PC-3 (cell line): ENCODE measurements around the gene JPT1. TPM values are rescaled to one million over a fixed set of nuclear protein-coding genes. Genes with fewer than 3 reads are reported as not detected.
"Not testable (repeated sequence)": the region's sequence is repeated elsewhere in the genome, so short reads cannot be mapped to it uniquely, and the experiment has no call there.

Experiments used
- ATAC-seq: fragments of 200-7000 bp; cut with Tn5 transposase; 2 replicates; pipeline ENCODE4 v1.9.1; 2020; ENCODE audit warnings: mild to moderate bottlenecking, moderate library complexity
- BruUV-seq: library from RNA; stranded (reverse); fragments of 400-500 nt; replicated peaks from 2 replicates; lab custom pipeline; 2021; lab: Mats Ljungman, UMichigan
- CTCF ChIA-PET: fragments of 300-600 bp; sonication (Branson Sonifier 250); formaldehyde crosslinking; loops from one replicate; lab custom pipeline; 2022; ENCODE audit warnings: antibody characterized with exemption; lab: Charles Lee
- POLR2A ChIA-PET: fragments of 300-600 bp; sonication (Branson Sonifier 250); formaldehyde crosslinking; loops from one replicate; lab custom pipeline; 2022; ENCODE audit warnings: antibody characterized with exemption; ENCODE audit not compliant: unreplicated experiment; lab: Charles Lee
- DNase-seq: peaks from one replicate; pipeline ENCODE4 v3.0.0-alpha.2; 2015
- H2AFZ ChIP-seq: fragments of 300-600 bp; sonication (generic); 2 replicates; pipeline ENCODE4 v1.6.0; 2016; ENCODE audit warnings: antibody characterized with exemption, low read length
- H3F3A ChIP-seq: fragments of 300-600 bp; sonication (generic); one replicate; pipeline ENCODE4 v1.6.0; 2017; ENCODE audit warnings: antibody characterized with exemption, low read length, control low read depth, mild to moderate bottlenecking; ENCODE audit not compliant: unreplicated experiment
- H3K27ac ChIP-seq: fragments of 300-600 bp; sonication (generic); 2 replicates; pipeline ENCODE4 v1.5.1; 2016; ENCODE audit warnings: mild to moderate bottlenecking, low read length
- H3K27me3 ChIP-seq: fragments of 300-600 bp; sonication (generic); 2 replicates; pipeline ENCODE4 v1.6.1; 2016; ENCODE audit warnings: low read length, mixed read lengths
- H3K36me3 ChIP-seq: fragments of 300-600 bp; sonication (generic); 2 replicates; pipeline ENCODE4 v1.6.1; 2016; ENCODE audit warnings: low read depth, mixed run types, low read length, mixed read lengths
- H3K4me1 ChIP-seq: fragments of 300-600 bp; sonication (generic); 2 replicates; pipeline ENCODE4 v1.5.1; 2016; ENCODE audit warnings: low read length; ENCODE audit not compliant: insufficient read depth
- H3K4me2 ChIP-seq: fragments of 300-600 bp; sonication (generic); 2 replicates; pipeline ENCODE4 v1.6.0; 2016; ENCODE audit warnings: low read length
- H3K4me3 ChIP-seq: fragments of 300-600 bp; sonication (generic); 2 replicates; pipeline ENCODE4 v1.5.1; 2016; ENCODE audit warnings: mild to moderate bottlenecking, low read length, mixed read lengths
- H3K79me2 ChIP-seq: fragments of 300-600 bp; sonication (generic); 2 replicates; pipeline ENCODE4 v1.6.1; 2017; ENCODE audit warnings: low read length, mixed read lengths
- H3K9ac ChIP-seq: fragments of 300-600 bp; sonication (generic); 2 replicates; pipeline ENCODE4 v1.6.0; 2016; ENCODE audit warnings: mild to moderate bottlenecking, low read length
- H3K9me2 ChIP-seq: fragments of 300-600 bp; sonication (generic); replicated peaks from 2 replicates; pipeline ENCODE4 v1.6.1; 2016; ENCODE audit warnings: mixed run types, low read length, mixed read lengths
- H3K9me3 ChIP-seq: fragments of 300-600 bp; sonication (generic); 2 replicates; pipeline ENCODE4 v1.6.1; 2016; ENCODE audit warnings: low read length, mixed read lengths
- H4K20me1 ChIP-seq: fragments of 300-600 bp; sonication (generic); 2 replicates; pipeline ENCODE4 v1.6.1; 2016; ENCODE audit warnings: low read length, mixed read lengths
- EZH2 ChIP-seq: fragments of 300-600 bp; sonication (generic); IDR thresholded peaks from one replicate; pipeline ENCODE4 v1.6.1; 2017; ENCODE audit warnings: antibody characterized with exemption, mild to moderate bottlenecking, low read length; ENCODE audit not compliant: unreplicated experiment
- EZH2phosphoT487 ChIP-seq: fragments of 300-600 bp; sonication (generic); IDR thresholded peaks from 2 replicates; pipeline ENCODE4 v1.6.1; 2018; ENCODE audit warnings: mild to moderate bottlenecking, antibody characterized with exemption, low read length, borderline replicate concordance
- intact Hi-C: fragments of 100-400 bp; cut with micrococcal nuclease; formaldehyde crosslinking; loops from 2 replicates; pipeline ENCODE4 v1.9.0; 2023
- total RNA-seq: library from RNA; depleted of rRNA; stranded (reverse); fragments of >200 nt; gene quantifications from 2 replicates; pipeline ENCODE4 v1.2.3, GENCODE V29; 2014
- TF ChIP-seq, protein P1 (sequence below): fragments of 300-600 bp; sonication (generic); conservative IDR thresholded peaks from 2 replicates; pipeline ENCODE4 v1.5.1; 2017; ENCODE audit warnings: antibody characterized with exemption, low read depth, mild to moderate bottlenecking, low read length

JPT1 gene
- total RNA-seq, 1 experiment from 2014 or later: 674 TPM

DNA sequence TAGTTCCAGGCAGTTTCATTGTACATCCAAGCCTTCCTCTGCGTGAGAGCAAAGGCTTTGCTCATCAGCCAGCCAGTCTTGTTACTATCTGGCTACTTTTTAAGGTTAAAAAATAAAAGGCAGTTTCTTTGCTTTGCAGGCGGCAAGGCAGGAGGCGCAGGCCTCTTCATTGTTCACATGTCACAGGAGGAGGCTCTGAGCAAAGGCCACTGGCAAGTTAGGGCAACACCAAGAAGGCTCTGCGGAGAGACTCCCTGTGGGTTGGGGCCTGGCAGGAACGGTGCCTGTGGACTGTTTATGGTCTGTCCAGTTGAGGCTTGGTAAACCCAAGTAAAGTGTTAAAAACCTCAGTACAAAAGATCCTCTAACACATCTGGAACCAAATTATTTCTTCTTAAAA, 18.9 kb downstream of the JPT1 start:
- Histone ChIP-seq H3K9ac (no peak overlapping the region), H2AFZ (no peak overlapping the region), H3K79me2 (peaks cover 43% of the 10 kb centered on the region), H3F3A (peaks cover 47% of the 10 kb centered on the region), H3K36me3 (peaks cover 39% of the 10 kb centered on the region), H3K9me3 (no peaks in the 10 kb centered on the region), H3K4me2 (no peak overlapping the region), H4K20me1 (no peaks in the 10 kb centered on the region), H3K27ac (no peak overlapping the region), H3K9me2 (no peaks in the 10 kb centered on the region), H3K4me1 (peaks cover 24% of the 10 kb centered on the region), H3K4me3 (no peak overlapping the region), H3K27me3 (no peaks in the 10 kb centered on the region)
- TF ChIP-seq, protein P1, sequence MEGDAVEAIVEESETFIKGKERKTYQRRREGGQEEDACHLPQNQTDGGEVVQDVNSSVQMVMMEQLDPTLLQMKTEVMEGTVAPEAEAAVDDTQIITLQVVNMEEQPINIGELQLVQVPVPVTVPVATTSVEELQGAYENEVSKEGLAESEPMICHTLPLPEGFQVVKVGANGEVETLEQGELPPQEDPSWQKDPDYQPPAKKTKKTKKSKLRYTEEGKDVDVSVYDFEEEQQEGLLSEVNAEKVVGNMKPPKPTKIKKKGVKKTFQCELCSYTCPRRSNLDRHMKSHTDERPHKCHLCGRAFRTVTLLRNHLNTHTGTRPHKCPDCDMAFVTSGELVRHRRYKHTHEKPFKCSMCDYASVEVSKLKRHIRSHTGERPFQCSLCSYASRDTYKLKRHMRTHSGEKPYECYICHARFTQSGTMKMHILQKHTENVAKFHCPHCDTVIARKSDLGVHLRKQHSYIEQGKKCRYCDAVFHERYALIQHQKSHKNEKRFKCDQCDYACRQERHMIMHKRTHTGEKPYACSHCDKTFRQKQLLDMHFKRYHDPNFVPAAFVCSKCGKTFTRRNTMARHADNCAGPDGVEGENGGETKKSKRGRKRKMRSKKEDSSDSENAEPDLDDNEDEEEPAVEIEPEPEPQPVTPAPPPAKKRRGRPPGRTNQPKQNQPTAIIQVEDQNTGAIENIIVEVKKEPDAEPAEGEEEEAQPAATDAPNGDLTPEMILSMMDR: no peak
- TF ChIP-seq EZH2phosphoT487: no peak
- no peak for TF ChIP-seq EZH2
- intact Hi-C loops: no loop called here
- DNase-seq: no peak
- ChIA-PET CTCF (no interaction called here), POLR2A (no interaction called here)
- no TSS peak for BruUV-seq
- ATAC-seq: no peak

DNA sequence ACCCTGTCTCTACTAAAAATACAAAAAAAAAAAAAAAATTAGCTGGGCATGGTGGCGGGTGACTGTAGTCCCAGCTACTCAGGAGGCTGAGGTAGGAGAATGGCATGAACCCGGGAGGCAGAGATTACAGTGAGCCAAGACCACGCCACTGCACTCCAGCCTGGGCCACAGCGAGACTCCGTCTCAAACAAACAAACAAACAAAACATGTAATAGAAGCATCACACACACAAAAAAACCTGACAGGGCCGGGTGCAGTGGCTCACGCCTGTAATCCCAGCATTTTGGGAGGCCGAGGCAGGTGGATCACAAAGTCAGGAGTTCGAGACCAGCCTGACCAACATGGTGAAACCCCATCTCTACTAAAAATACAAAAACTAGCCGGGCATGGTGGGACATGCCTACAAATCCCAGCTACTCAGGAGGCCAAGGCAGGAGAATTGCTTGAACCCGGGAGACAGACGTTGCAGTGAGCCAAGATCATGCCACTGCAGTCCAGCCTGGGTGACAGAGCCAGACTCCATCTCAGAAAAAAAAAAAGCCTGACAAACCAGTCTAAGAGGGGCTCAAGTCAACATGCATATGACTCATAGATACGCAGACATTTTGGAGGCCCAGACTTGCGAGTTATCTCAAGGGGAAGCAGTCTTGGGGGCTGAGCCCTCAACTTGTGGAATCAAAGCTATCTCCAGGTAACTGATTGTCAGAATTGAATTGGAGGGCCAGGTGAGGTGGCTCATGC, 20.5 kb downstream of the JPT1 start:
- POLR2A ChIA-PET: interaction anchor here (0.6 kb wide), 1 partner anchor 8 kb away, joined by 5 read pairs; no protein-coding TSS in a partner anchor
- CTCF ChIA-PET, H2AFZ ChIP-seq, ATAC-seq, H3K4me2 ChIP-seq, H3K27me3 ChIP-seq, BruUV-seq, H3K9ac ChIP-seq, H3K27ac ChIP-seq, H3K4me3 ChIP-seq, H4K20me1 ChIP-seq, H3K9me3 ChIP-seq, H3K9me2 ChIP-seq: not testable (repeated sequence)
- H3K79me2 ChIP-seq: peaks cover 43% of the 10 kb centered on the region
- peak; percentile 59 for DNase-seq
- H3K4me1 ChIP-seq: peaks cover 29% of the 10 kb centered on the region
- peaks cover 39% of the 10 kb centered on the region for H3F3A ChIP-seq
- H3K36me3 ChIP-seq: peaks cover 36% of the 10 kb centered on the region
- intact Hi-C loops: loop anchor here (5.0 kb wide), 1 partner anchor 69 kb away; no protein-coding TSS in a partner anchor

DNA sequence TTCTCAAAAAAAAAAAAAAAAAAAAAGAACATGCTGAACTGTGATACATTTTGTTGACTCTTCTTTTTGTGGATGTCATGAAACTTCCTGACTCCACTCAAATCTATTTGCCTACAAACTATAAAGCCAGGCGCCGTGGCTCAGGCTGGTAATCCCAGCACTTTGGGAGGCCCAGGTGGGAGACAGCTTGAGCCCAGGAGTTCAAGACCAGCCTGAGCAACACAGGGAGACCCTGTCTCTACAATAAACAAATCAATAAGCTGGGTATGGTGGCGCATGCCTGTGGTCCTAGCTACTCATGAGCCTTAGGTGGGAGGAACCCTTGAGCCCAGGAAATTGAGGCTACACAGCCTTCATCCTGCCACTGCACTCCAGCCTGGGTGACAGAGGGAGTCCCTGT, 21.3 kb downstream of the JPT1 start:
- H3K27me3 ChIP-seq: no peaks in the 10 kb centered on the region
- ChIA-PET CTCF (interaction anchor here (0.7 kb wide), 1 partner anchor 56 kb away, joined by 12 read pairs; no protein-coding TSS in a partner anchor), POLR2A (interaction anchor here (0.7 kb wide), 1 partner anchor 18 kb away, joined by 3 read pairs; no protein-coding TSS in a partner anchor)
- intact Hi-C loops: loop anchor here (5.0 kb wide), 1 partner anchor 69 kb away; no protein-coding TSS in a partner anchor
- H4K20me1 ChIP-seq: no peaks in the 10 kb centered on the region
- H3K4me2 ChIP-seq: no peak overlapping the region
- peaks cover 32% of the 10 kb centered on the region for H3F3A ChIP-seq
- ATAC-seq (peak; percentile 3; the same call in 1 of the 2 replicates), DNase-seq (peak; percentile 45)
- no peak overlapping the region for H2AFZ ChIP-seq
- peaks cover 29% of the 10 kb centered on the region for H3K4me1 ChIP-seq
- BruUV-seq: TSS peak; percentile 50
- no peak for TF ChIP-seq EZH2
- TF ChIP-seq EZH2phosphoT487: no peak
- TF ChIP-seq, protein P1: no peak
- H3K9ac ChIP-seq: no peak overlapping the region
- no peaks in the 10 kb centered on the region for H3K9me2 ChIP-seq
- 0 out of 2 replicates have a peak overlapping the region, but pooled peaks have one; percentile 37 for H3K27ac ChIP-seq
- H3K36me3 ChIP-seq: peaks cover 29% of the 10 kb centered on the region
- H3K9me3 ChIP-seq: no peaks in the 10 kb centered on the region
- H3K79me2 ChIP-seq: peaks cover 38% of the 10 kb centered on the region
- H3K4me3 ChIP-seq: no peak overlapping the region

DNA sequence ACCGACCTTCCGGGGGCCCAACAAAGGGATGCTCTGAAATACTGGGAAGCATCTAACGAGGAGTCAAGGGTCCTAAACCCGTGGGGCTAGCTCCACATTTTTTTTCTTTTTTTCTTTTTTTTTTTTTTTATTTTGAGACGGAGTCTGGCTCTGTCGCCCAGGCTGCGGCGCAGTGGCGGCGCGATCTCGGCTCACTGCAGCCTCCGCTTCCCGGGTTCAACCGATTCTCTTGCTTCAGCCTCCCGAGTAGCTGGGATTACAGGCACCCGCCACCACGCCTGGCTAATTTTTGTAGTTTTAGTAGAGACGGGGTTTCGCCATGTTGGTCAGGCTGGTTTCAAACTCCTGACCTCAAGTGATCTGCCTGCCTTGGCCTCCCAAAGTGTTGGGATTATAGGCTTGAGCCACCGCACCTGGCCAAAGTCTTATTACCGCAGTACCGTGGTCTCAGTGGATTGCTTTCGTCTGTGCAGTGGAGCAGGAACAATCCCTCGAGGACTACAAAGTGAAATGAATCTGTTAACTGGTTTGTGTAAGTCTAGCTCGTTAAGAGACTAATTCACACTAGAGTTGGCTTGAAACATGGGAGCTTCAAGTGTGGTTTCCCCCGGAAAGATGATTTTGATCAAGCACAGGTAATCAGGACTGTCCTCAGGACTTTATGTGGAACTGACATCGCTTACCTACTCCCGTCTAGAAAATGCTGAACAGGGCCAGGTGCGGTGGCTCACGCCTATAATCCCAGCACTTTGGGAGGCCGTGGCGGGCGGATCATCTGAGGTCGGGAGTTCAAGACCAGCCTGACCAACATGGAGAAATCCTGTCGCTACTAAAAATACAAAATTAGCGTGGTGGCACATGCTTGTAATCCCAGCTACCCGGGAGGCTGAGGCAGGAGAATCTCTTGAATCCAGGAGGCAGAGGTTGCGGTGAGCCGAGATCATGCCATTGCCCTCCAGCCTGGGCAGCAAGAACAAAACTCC, 22.0 kb downstream of the JPT1 start:
- peak overlapping the region; percentile 89 for H3K9ac ChIP-seq
- peaks cover 29% of the 10 kb centered on the region for H3K4me1 ChIP-seq
- not testable (repeated sequence) for DNase-seq, H4K20me1 ChIP-seq, H3K9me2 ChIP-seq, ATAC-seq, H3K27me3 ChIP-seq, BruUV-seq, H3K9me3 ChIP-seq
- peak overlapping the region; percentile 72 for H3K4me3 ChIP-seq
- H2AFZ ChIP-seq: peak overlapping the region; percentile 74
- peaks cover 29% of the 10 kb centered on the region for H3F3A ChIP-seq
- H3K79me2 ChIP-seq: peaks cover 41% of the 10 kb centered on the region
- peaks cover 27% of the 10 kb centered on the region for H3K36me3 ChIP-seq
- intact Hi-C loops: loop anchor here (5.0 kb wide), 1 partner anchor 70 kb away; no protein-coding TSS in a partner anchor
- CTCF ChIA-PET: interaction anchor here (0.7 to 1.9 kb wide), 4 partner anchors 9 to 72 kb away, joined by 6 to 24 read pairs (median 11); no protein-coding TSS in a partner anchor
- H3K27ac ChIP-seq: peak overlapping the region; percentile 85
- POLR2A ChIA-PET: interaction anchor here (0.7 to 1.3 kb wide), 2 partner anchors 19 to 27 kb away, joined by 3 to 5 read pairs; no protein-coding TSS in a partner anchor
- peak overlapping the region; percentile 93 for H3K4me2 ChIP-seq
